T-cell (primary cell): Measurements from ENCODE around the gene TMC4. TPM values are rescaled to one million over a fixed set of nuclear protein-coding genes. Genes with fewer than 3 reads are reported as not detected.

Source experiments
- ATAC-seq, 4 experiments: fragments of 200-7000 bp in 3 of 4; fragments of 150-1000 bp in 1 of 4; cut with Tn5 transposase; replicated peaks in 1 of 4; 1 replicate in 3 of 4; 2 replicates in 1 of 4; pipeline ENCODE4 v1.10.0; 2021; ENCODE audit warnings: moderate library complexity in 3 of 4, mild to moderate bottlenecking in 2 of 4, moderate number of reproducible peaks in 1 of 4
- CTCF ChIA-PET, 2 donors: fragments of 300-600 bp; sonication (Branson Sonifier 250); formaldehyde crosslinking; loops; one replicate each; lab custom pipeline; 2022; ENCODE audit warnings: antibody characterized with exemption in 2 of 2; lab: Charles Lee
- POLR2A ChIA-PET, 2 donors: fragments of 300-600 bp; sonication (Branson Sonifier 250); formaldehyde crosslinking; loops; one replicate each; lab custom pipeline; 2022; ENCODE audit warnings: antibody characterized with exemption in 2 of 2; lab: Charles Lee
- DNase-seq, 35 experiments: peaks; one replicate each; pipeline versions ENCODE4 v3.0.0 to v3.0.0-alpha.2; 2013 to 2023
- H3K27ac ChIP-seq: one replicate; pipeline ENCODE4 v1.5.1; 2013; ENCODE audit warnings: low read length
- H3K27me3 ChIP-seq, 2 experiments: replicated peaks in 1 of 2; 1 replicate in 1 of 2; 2 replicates in 1 of 2; pipeline versions ENCODE4 v1.6.1 to v1.7.0; 2013; ENCODE audit warnings: low read length in 1 of 2, mixed read lengths in 1 of 2; ENCODE audit not compliant: control insufficient read depth in 2 of 2, insufficient read depth in 2 of 2; ENCODE audit errors: extremely low read depth in 1 of 2
- H3K36me3 ChIP-seq, 2 donors: 1 replicate in 1 of 2; 2 replicates in 1 of 2; pipeline versions ENCODE4 v1.6.1 to v1.7.0; 2013; ENCODE audit warnings: low read length in 1 of 2; ENCODE audit not compliant: control insufficient read depth in 2 of 2, insufficient read depth in 1 of 2; ENCODE audit errors: extremely low read depth in 1 of 2
- H3K4me1 ChIP-seq, 2 experiments: 1 replicate in 1 of 2; 2 replicates in 1 of 2; pipeline versions ENCODE4 v1.6.1 to v1.7.0; 2013; ENCODE audit warnings: low read length in 2 of 2, mixed read lengths in 1 of 2; ENCODE audit not compliant: insufficient read depth in 2 of 2, control insufficient read depth in 1 of 2; ENCODE audit errors: extremely low read depth in 1 of 2
- H3K4me3 ChIP-seq, 2 donors: 1 replicate in 1 of 2; 2 replicates in 1 of 2; pipeline versions ENCODE4 v1.5.1 to v1.7.0; 2013; ENCODE audit warnings: mild to moderate bottlenecking in 2 of 2, low read length in 1 of 2, moderate library complexity in 1 of 2; ENCODE audit not compliant: control insufficient read depth in 1 of 2; ENCODE audit errors: extremely low read depth in 1 of 2
- H3K9me3 ChIP-seq: 2 replicates; pipeline ENCODE4 v1.7.0; 2013
- H3K27ac Mint-ChIP-seq, 2 donors: one replicate each; pipeline ENCODE4 v1.8.0; 2020 to 2021; ENCODE audit warnings: mild to moderate bottlenecking in 2 of 2, mixed read lengths in 2 of 2
- H3K27me3 Mint-ChIP-seq, 2 donors: one replicate each; pipeline ENCODE4 v1.8.0; 2021 to 2022; ENCODE audit warnings: mixed read lengths in 2 of 2
- H3K36me3 Mint-ChIP-seq: one replicate; pipeline ENCODE4 v1.8.0; 2021; ENCODE audit warnings: mixed read lengths
- H3K4me1 Mint-ChIP-seq, 3 donors: one replicate each; pipeline ENCODE4 v1.8.0; 2020 to 2022; ENCODE audit warnings: mixed read lengths in 3 of 3, mild to moderate bottlenecking in 1 of 3
- H3K4me3 Mint-ChIP-seq, 3 donors: one replicate each; pipeline ENCODE4 v1.8.0; 2020 to 2022; ENCODE audit warnings: mild to moderate bottlenecking in 3 of 3, mixed read lengths in 3 of 3, moderate library complexity in 3 of 3
- H3K9me3 Mint-ChIP-seq, 3 donors: one replicate each; pipeline ENCODE4 v1.8.0; 2020 to 2022; ENCODE audit warnings: mixed read lengths in 3 of 3
- WGBS: methylation state at CpG from one replicate; pipeline ENCODE4 v1.1.5; 2013; ENCODE audit warnings: missing lambda C conversion rate; ENCODE audit not compliant: insufficient coverage; 5-methylcytosine and 5-hydroxymethylcytosine counted together
- total RNA-seq, 35 experiments: library from RNA in 6 of 35; stranded (reverse) in 6 of 35; fragments of 120-200 nt in 1 of 35; gene quantifications; one replicate each; pipeline versions ENCODE4 v1.2.1 to v1.2.4 and lab custom pipeline; 2013 to 2026

The TMC4 gene
- total RNA-seq, 5 donors from 2014 or later (not counting 1 experiment from before 2014, with no cell fraction given), result 0.78 to 2.6 (median 1.4) TPM

- POLR2A ChIA-PET, result no interaction called here
- no peaks in the 10 kb centered on the region for H3K27me3 Mint-ChIP-seq
- no peak overlapping the region for H3K27ac Mint-ChIP-seq
- H3K4me1 Mint-ChIP-seq, result peaks cover 10 to 29% (median 18%) of the 10 kb centered on the region in 3 donors
- WGBS, result 23% methylated on average over 24 of the region's 25 CpGs
- H3K36me3 Mint-ChIP-seq, result no peaks in the 10 kb centered on the region
- ATAC-seq, result peak; percentile 85 to 92 (median 86)
- H3K27ac ChIP-seq, result no peak overlapping the region
- no peaks in the 10 kb centered on the region for H3K9me3 ChIP-seq
- H3K4me1 ChIP-seq, result peaks cover 0 to 29% of the 10 kb centered on the region in 2 experiments
- H3K4me3 ChIP-seq, result no peak overlapping the region
- no peak overlapping the region for H3K4me3 Mint-ChIP-seq
- peaks cover 0 to 24% of the 10 kb centered on the region in 2 experiments for H3K27me3 ChIP-seq
- no peaks in the 10 kb centered on the region for H3K36me3 ChIP-seq
- no peaks in the 10 kb centered on the region for H3K9me3 Mint-ChIP-seq
- DNase-seq, result peak; percentile 54 to 94 (median 80)
- CTCF ChIA-PET, result interaction anchor here (0.6 to 1.2 kb wide), 2 partner anchors 21 to 1896 kb away, joined by 3 to 6 read pairs; partner anchors contain the start of gene MBOAT7 (in 1 of the 2)
Measured at GRCh38 chr19:54168174-54168917, 4.6 kb downstream of the TMC4 start.

- Mint-ChIP-seq H3K36me3 (no peaks in the 10 kb centered on the region), H3K4me3 (peak overlapping the region in 1 of 3 donors; percentile 71), H3K4me1 (peaks cover 36 to 52% (median 37%) of the 10 kb centered on the region in 3 donors), H3K27me3 (no peaks in the 10 kb centered on the region), H3K9me3 (no peaks in the 10 kb centered on the region), H3K27ac (peak overlapping the region in 1 of 2 donors; percentile 61)
- WGBS, result 97% methylated on average over 24 of the region's 25 CpGs
- Histone ChIP-seq H3K4me1 (peaks cover 5 to 47% of the 10 kb centered on the region in 2 experiments), H3K27me3 (peaks cover 0 to 19% of the 10 kb centered on the region in 2 experiments), H3K27ac (no peak overlapping the region), H3K36me3 (no peaks in the 10 kb centered on the region), H3K4me3 (no peak overlapping the region), H3K9me3 (no peaks in the 10 kb centered on the region)
- ATAC-seq (no peak), DNase-seq (no peak)
- ChIA-PET POLR2A (no interaction called here), CTCF (interaction anchor here in 1 of 2 donors (0.6 kb wide), 1 partner anchor 22 kb away, joined by 4 read pairs; no protein-coding TSS in a partner anchor)
Measured at GRCh38 chr19:54165222-54165621, 7.7 kb downstream of the TMC4 start.

GRCh38 chr19:54164369-54165068 is 8.4 kb downstream of the TMC4 start:
- ChIA-PET CTCF (interaction anchor here in 1 of 2 donors (0.7 kb wide), 1 partner anchor 9 kb away, joined by 3 read pairs; no protein-coding TSS in a partner anchor), POLR2A (no interaction called here)
- Histone ChIP-seq H3K36me3 (no peaks in the 10 kb centered on the region), H3K4me3 (peak overlapping the region in 1 of 2 donors; percentile 38), H3K27me3 (peaks cover 0 to 19% of the 10 kb centered on the region in 2 experiments), H3K9me3 (no peaks in the 10 kb centered on the region), H3K4me1 (peaks cover 5 to 51% of the 10 kb centered on the region in 2 experiments), H3K27ac (no peak overlapping the region)
- DNase-seq (peak in 27 of 35 experiments; percentile 21 to 68 (median 45)), ATAC-seq (no peak)
- Mint-ChIP-seq H3K27ac (peak overlapping the region in 1 of 2 donors; percentile 69), H3K27me3 (no peaks in the 10 kb centered on the region), H3K36me3 (no peaks in the 10 kb centered on the region), H3K4me3 (peak overlapping the region; percentile 53 to 71 (median 61)), H3K4me1 (peaks cover 41 to 58% (median 43%) of the 10 kb centered on the region in 3 donors), H3K9me3 (no peaks in the 10 kb centered on the region)
- WGBS, result 12% methylated on average over 29 of the region's 37 CpGs

- Histone ChIP-seq H3K36me3 (peaks cover 0 to 6% of the 10 kb centered on the region in 2 donors), H3K9me3 (no peaks in the 10 kb centered on the region), H3K4me3 (peak overlapping the region; percentile 48 to 65), H3K27ac (no peak overlapping the region), H3K4me1 (peaks cover 17 to 58% of the 10 kb centered on the region in 2 experiments), H3K27me3 (peaks cover 0 to 19% of the 10 kb centered on the region in 2 experiments)
- Mint-ChIP-seq H3K36me3 (peaks cover 5% of the 10 kb centered on the region), H3K27me3 (no peaks in the 10 kb centered on the region), H3K4me3 (peak overlapping the region; percentile 80 to 94 (median 82)), H3K4me1 (peaks cover 47 to 64% (median 59%) of the 10 kb centered on the region in 3 donors), H3K9me3 (no peaks in the 10 kb centered on the region), H3K27ac (peak overlapping the region; percentile 28 to 78)
- WGBS, result 76% methylated on average over 6 of the region's 14 CpGs
- CTCF ChIA-PET, result interaction anchor here (0.7 to 1.4 kb wide), 3 partner anchors 26 to 1918 kb away, joined by 3 to 4 read pairs (median 3); partner anchors contain the start of gene MBOAT7 (in 1 of the 2)
- no peak for DNase-seq
- POLR2A ChIA-PET, result no interaction called here
- no peak for ATAC-seq
Measured at GRCh38 chr19:54162884-54163283, 10.1 kb downstream of the TMC4 start.

- H3K4me3 Mint-ChIP-seq, result peak overlapping the region; percentile 80 to 94 (median 82)
- DNase-seq, result peak; percentile 55 to 83 (median 74)
- 4% methylated on average over 23 of the region's 35 CpGs for WGBS
- POLR2A ChIA-PET, result no interaction called here
- Histone ChIP-seq H3K9me3 (no peaks in the 10 kb centered on the region), H3K27ac (no peak overlapping the region), H3K36me3 (peaks cover 0 to 11% of the 10 kb centered on the region in 2 donors), H3K4me3 (peak overlapping the region; percentile 48 to 65), H3K4me1 (peaks cover 17 to 64% of the 10 kb centered on the region in 2 experiments), H3K27me3 (peaks cover 0 to 19% of the 10 kb centered on the region in 2 experiments)
- peaks cover 47 to 64% (median 59%) of the 10 kb centered on the region in 3 donors for H3K4me1 Mint-ChIP-seq
- no peaks in the 10 kb centered on the region for H3K9me3 Mint-ChIP-seq
- H3K27ac Mint-ChIP-seq, result peak overlapping the region; percentile 55 to 78
- H3K27me3 Mint-ChIP-seq, result no peaks in the 10 kb centered on the region
- ATAC-seq, result peak; percentile 10 to 21 (median 17)
- CTCF ChIA-PET, result interaction anchor here in 1 of 2 donors (0.7 to 1.4 kb wide), 2 partner anchors 26 to 27 kb away, joined by 3 read pairs; partner anchors contain the start of gene MBOAT7
- H3K36me3 Mint-ChIP-seq, result peaks cover 5% of the 10 kb centered on the region
Measured at GRCh38 chr19:54162241-54162805, 10.6 kb downstream of the TMC4 start.
